Activated CD4-positive, CD25-positive, alpha-beta regulatory T cell treated with anti-CD3 and anti-CD28 coated beads, Interleukin-2, amount 50 U/mL, for 16 hours (primary cell): ENCODE data around the gene SLC41A3.

Source experiments
- DNase-seq: peaks from one replicate; pipeline ENCODE4 v3.0.0-alpha.2; 2020; ENCODE audit warnings: low read depth, low spot score

The SLC41A3 gene

GRCh38 chr3:126119976-126120375 is 36.1 kb upstream of the SLC41A3 start:
- DNase-seq, result no peak

- no peak for DNase-seq
These were observed 35.2 kb upstream of the SLC41A3 start for GRCh38 chr3:126119008-126119675.

DNA sequence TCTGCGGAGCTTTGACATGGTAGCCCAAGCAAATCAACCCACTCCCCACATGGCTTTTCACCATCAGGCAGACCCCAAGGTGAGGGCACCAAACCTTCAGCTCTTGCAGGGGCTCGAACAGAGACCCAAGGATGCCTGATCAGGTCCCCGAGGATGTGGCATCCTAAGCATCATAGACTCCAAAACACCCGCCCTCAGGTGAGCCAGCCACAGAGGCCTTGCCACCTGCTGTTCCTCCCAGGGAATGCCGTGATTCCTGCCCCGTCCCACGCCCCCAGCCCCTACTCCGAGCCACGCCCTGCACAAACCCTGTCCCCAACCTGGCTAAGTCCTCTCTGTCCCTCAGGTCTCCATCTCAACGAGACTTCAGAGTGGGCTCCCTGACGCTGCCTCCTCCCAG is 34.7 kb upstream of the SLC41A3 start:
- DNase-seq, result no peak

DNA sequence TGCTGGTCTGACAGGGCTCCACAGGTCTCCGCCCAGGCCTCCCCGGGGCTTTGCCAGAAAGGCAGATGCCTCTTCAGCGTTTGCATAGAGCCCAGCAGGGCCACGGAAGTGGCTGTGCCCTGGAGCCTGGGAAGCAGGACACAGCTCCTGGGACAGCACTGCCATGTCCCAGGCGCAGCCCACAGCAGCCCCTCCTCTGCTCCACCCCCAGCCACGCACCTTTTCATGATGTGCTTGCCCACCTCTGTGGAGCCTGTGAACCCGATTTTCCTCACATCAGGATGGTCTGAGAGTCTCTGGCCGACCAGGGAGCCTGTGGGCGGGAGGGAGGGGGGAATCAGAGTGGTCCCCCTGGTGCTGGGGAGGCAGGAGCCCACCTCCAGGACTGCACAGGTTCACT is 33.9 kb upstream of the SLC41A3 start:
- no peak for DNase-seq

DNA sequence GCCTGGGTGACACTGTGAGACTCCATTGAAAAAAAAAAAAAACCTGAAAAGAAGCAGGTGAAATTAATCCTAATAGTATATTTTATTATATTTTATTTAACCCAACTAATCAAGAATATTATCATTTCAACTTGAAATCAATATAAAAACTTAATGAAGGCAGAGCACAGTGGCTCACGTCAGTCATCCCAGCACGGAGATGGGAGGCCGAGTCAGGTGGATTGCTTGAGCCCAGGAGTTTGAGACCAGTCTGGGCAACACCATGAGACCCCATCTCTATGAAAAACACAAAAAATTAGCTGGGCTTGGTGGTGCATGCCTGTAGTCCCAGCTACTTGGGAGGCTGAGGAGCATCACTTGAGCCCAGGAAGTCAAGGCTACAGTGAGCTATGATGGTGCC is 33.3 kb upstream of the SLC41A3 start:
- no peak for DNase-seq

DNA sequence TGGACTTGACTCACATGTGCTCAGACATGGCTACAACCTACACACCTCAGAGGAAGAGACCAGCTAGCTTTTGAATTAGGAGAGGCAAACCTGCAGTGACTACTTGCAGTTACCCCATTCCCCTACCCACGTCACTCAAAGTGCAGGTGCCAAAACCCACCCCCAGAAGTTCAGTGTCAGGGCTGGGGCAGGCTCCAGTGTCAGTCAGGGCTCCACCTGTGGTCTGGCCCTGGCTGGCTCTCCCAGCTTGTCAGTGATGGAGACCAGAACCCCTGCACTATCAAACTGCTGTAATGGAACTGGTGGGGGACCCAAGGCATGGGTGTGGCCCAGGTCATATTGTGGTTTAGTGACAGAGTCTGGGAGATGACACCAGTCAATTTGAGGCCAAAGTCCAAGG is 32.6 kb upstream of the SLC41A3 start:
- DNase-seq, result no peak

- DNase-seq, result no peak
These were observed 30.8 kb upstream of the SLC41A3 start for GRCh38 chr3:126114443-126115386.

DNA sequence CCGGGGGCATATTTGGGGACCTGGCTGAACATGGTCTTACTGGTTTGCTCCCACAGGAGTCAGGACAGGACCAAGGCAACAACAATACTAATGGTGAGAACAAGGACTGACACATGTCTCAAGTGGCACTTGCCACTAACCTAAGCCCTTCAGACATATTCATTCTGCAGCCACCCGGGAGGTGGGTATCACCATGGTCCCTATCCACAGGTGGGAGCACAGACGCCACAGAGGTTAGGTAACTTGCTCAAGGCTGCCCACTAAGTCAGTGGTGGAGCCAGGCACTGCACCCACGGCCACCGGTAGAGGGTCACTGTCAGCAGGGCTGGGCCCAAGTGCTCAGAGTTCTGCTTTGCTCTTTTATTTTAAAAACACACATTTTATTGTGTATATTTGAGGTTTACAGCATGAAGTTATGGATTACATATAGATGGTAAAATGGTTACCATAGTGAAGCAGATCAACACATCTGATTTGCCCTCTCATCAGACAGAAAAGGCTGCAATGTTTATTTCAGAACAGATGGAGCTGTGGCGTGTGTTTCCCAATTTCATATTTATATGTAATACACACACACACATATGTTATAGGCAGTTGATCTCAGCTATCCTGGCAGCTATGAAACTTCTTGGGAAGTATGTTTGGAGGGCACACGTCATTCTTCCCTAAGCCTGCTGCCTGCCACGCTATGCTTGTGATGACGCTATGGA is 30.0 kb upstream of the SLC41A3 start:
- DNase-seq, result no peak

- no peak for DNase-seq
These were observed 29.3 kb upstream of the SLC41A3 start for GRCh38 chr3:126113238-126113555.

DNA sequence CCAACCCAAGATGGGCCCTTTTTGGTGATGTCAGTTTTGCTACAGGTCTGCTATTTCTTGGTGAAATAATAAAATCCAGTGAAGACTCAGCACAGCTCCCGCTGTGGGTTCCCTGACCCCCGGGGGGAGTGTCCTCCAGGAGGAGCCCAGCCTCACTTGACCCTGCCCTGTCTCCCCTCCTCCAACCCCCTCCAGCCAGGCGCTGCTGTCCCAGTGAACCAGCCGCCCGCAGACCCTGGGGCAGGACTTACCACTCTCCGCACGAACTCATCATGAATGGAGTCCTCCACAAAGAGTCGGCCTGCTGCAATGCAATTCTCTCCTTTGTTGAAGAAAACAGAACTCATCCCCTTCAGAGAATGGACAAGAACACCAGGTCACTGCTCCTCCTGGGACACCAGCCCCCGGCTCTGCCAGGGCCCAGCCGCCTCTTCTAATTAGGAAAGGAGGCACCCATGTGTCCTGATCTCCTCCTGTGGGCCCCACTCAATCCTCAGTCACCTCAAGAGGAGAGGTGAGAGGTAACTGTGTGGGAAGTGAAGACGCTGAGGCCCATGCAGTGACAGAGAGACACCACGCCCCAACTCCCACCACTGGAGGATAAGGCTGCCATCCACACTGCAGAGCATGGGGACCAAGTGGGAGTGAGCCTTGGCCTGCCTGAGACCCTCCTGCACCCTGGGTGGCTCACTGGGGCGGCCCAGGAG is 28.8 kb upstream of the SLC41A3 start:
- DNase-seq, result no peak

DNA sequence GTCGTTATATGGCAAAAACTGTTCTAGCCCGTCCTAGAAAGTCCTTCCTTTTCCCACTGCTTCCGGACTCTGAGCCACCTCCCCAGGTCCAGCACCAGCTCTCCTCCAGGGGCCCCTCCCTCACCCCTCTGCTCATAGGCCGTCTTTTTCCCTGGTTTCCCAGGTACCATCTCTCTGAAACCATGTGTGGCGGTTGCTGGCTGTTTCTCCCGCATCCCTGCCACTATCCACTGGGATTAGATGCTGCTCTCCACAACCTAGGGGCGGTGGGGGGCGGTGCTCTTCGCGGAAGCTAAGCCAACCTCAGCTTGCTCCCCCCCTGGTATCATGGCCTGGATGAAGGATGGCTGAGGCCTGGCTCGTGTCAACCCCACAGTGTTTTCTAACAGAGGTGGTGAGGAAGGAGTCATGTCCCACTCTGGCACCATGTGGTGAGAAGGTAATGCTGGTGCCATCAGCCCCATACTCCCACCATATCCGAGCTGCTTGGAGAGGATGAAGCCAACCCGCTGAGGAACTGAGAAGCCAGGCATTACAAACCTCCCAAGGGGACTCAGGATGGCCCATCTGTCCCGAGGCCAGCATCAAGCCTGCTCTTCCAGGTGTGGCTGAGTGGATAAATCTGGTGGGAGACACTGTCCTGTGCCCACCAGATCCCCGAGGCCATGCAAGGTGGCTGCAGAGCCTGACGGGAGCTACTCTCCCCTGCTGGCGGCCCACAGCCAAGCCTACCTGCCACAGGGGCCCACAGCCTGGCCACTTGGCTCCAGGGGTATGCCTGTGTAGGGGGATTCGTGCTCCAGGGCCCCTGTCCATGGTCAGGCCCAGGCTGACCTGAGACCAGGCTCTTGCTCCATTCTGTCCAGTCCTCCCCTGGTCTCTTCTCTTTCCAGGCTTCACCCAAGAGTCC is 27.9 kb upstream of the SLC41A3 start:
- DNase-seq, result no peak

GRCh38 chr3:126111126-126111551 is 27.2 kb upstream of the SLC41A3 start:
- DNase-seq, result no peak

GRCh38 chr3:126110431-126111125 is 26.7 kb upstream of the SLC41A3 start:
- DNase-seq, result no peak

- DNase-seq, result no peak
These were observed 25.9 kb upstream of the SLC41A3 start for GRCh38 chr3:126109880-126110235.

DNA sequence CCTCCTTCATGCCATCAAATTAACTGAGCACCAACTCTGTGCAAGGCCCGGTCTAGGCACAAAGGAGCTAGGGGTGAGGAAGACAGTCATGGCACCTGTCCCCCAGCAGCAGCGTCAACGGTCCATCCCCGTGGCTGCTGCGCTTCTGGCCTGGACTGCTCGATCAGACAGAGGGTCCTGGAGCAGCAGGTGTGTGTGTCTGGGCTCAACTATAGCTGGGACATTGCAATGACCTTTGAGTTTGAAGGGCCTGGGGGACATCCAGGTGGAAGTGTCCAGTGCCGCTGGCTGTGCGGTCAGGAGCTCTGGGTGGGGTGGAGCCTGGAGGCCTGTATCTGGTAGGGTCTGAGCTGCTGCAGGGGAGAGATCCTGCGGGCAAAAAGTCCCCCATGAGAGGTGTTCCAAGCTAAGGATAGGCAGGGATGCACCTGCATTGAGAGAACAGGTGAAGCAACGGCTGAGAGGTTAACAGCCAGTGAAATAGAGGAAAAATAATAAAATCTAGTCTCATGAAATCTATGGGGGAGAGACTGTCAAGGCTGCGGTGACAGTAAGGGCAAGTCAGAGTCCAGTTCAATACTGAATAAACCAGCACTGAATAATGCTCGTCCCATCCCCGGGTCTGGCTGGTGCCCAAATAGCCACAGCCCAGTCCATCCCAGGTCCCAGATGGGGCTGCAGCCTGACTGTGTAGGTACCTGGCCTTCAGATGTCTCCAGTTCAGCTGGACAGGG is 25.4 kb upstream of the SLC41A3 start:
- no peak for DNase-seq

- no peak for DNase-seq
These were observed 24.7 kb upstream of the SLC41A3 start for GRCh38 chr3:126108676-126109050.

GRCh38 chr3:126107957-126108675 is 24.2 kb upstream of the SLC41A3 start:
- no peak for DNase-seq

DNA sequence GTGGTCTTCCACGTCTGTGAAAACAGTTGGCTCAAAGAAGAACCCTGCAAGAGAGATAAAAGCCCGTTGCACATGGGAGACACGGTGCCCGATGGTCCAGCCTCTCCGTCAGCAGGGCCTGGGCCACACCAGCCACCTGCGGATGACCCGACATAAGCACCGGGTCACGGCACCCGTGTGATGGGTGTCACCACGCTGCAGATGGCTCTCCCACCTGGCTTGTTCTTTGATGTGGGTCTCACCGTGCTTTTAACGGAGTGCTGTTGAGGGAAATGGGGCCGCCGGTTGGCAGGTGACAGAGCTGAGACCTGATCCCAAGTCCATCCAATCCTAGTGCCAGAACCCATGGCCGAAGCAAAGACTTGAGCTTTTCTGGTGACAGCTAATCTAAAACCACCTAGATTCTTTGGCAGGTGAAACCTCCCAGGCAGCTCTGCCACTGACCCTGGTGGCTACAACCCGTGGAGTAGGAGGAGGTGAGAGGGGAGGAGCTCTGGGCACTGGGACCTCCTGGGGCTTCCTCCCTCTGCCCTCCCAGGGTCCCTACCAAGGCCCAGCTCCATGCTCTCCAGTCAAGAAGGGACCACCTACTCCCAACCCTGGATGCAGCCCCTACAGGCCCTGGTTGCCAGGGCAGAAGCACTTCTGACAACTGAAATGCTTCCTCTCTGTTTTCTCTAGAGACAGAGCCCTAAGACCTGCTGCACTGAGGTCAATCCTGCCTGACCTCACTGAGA is 23.4 kb upstream of the SLC41A3 start:
- no peak for DNase-seq
